Limb (tissue), 2 donors: ENCODE measurements around the gene LIMA1.
"Not testable (repeated sequence)": the region's sequence is repeated elsewhere in the genome, so short reads cannot be mapped to it uniquely, and the experiment has no call there.

ENCODE experiments used
- DNase-seq, 2 donors: peaks; one replicate each; pipeline ENCODE4 v3.0.0-alpha.2; 2016; ENCODE audit errors: extremely low spot score in 2 of 2

LIMA1 gene

GRCh38 chr12:50187084-50187900 is 96.0 kb downstream of the LIMA1 start:
- no peak for DNase-seq

DNA sequence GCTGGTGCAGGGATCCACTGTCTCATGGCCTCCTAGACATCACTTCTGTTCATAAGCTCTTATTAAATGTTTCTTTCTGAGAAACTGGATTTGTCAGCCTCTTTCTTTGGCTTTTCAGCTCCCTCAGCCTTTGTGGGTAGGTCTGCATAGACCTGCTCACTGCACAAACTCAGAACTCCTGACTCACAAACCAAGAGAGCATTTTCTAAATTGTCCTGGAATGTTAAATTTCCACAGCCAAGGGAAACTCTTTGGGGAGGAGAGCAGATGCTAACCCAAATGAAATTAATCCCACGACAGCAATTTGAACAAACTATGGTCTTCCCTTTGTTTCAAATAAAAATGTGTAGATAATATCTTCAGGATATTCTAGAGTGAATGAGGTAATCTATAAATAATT is 96.6 kb downstream of the LIMA1 start:
- no peak for DNase-seq

- DNase-seq = no peak
Observed at GRCh38 chr12:50185970-50186663, 97.2 kb downstream of the LIMA1 start.

DNA sequence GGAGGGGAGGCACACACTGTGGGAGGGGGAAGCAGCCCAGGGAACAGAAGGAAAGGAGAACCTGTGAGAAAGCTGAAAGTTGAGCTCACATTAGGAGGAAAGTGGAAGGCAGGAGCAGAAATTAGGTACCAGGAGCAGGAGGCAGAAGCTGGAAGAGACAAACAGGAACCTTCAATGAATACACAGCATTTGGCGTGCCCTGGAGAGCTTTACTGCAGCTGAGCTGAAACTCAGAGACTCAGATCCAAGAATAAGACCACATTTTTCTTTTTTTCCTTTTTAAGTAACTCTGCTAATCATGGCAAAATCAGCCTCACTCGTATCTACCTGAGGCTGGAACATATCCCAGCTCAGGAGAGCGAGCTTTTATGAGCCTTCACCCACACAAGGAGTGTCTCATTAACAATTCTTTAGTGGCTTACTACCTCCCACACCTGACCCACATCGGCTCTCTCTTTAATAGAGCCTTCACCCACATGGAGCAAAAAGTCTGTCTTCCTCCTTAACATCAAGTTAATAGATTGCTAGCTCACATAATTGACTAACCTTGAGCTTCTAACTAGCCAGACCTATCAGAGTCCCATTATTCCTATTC is 97.9 kb downstream of the LIMA1 start:
- DNase-seq = no peak

DNA sequence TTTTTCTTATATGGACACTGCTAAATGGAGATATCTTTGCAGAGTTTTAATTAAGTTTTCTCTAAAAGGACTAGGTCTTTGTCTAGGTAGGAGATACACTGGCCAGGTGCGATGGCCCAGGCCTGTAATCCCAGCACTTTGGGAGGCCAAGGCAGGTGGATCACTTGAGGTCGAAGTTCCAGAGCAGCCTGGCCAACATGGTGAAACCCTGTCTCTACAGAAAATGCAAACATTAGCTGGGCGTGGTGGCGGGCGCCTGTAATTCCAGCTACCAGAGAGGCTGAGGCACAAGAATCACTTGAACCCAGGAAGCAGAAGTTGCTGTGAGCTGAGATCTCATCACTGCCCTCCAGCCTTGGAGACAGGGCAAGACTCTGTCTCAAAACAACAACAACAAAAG is 99.1 kb downstream of the LIMA1 start:
- no peak for DNase-seq

- DNase-seq = no peak
Observed at GRCh38 chr12:50182461-50182860, 100.9 kb downstream of the LIMA1 start.

- DNase-seq = no peak
Observed at GRCh38 chr12:50181691-50182090, 101.6 kb downstream of the LIMA1 start.

DNA sequence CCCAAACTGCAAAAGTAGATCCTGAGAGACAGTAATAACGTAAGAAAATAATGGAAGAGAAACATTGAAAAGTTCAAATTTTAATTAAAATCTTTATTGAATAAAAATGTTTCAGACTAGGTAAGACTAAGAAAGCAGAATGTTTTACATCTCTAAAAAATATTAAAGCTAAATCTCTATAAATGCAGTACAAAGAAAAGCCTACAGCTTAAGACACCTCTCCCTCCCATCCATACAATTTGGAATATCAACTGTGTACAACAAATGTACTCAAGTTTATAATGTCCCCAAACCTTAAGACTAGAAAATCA is 107.6 kb downstream of the LIMA1 start:
- DNase-seq = no peak

DNA sequence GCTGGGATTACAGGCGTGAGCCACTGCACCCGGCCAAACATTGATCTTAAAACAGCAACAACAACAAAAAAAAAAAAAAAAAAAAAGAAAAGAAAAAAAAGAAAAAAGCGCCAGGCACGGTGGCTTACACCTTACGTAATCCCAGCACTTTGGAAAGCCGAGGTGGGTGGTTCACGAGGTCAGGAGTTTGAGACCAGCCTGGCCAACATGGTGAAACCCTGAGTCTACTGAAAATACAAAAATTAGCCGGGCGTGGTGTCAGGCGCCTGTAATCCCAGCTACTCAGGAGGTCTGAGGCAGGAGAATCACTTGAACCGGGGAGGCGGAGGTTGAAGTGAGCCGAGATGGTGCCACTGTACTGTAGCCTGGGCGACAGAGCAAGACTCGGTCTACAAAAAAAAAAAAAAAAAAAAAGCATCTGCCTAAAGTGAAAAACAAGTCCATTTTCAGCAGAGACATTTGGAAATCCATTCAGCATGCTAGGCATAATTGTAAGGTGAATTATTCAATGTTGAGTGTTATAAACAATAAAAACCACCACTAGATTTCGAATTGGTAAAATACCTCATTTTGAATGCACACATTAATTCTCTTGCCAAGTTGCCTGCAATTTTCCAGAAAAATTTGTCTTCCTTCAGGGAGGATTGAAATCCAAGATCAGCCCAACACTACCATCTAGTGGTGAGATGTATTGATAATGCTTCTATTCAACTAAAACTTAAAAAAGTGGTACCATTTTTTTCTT is 108.2 kb downstream of the LIMA1 start:
- peak in 1 of 2 donors; percentile 89 for DNase-seq

DNA sequence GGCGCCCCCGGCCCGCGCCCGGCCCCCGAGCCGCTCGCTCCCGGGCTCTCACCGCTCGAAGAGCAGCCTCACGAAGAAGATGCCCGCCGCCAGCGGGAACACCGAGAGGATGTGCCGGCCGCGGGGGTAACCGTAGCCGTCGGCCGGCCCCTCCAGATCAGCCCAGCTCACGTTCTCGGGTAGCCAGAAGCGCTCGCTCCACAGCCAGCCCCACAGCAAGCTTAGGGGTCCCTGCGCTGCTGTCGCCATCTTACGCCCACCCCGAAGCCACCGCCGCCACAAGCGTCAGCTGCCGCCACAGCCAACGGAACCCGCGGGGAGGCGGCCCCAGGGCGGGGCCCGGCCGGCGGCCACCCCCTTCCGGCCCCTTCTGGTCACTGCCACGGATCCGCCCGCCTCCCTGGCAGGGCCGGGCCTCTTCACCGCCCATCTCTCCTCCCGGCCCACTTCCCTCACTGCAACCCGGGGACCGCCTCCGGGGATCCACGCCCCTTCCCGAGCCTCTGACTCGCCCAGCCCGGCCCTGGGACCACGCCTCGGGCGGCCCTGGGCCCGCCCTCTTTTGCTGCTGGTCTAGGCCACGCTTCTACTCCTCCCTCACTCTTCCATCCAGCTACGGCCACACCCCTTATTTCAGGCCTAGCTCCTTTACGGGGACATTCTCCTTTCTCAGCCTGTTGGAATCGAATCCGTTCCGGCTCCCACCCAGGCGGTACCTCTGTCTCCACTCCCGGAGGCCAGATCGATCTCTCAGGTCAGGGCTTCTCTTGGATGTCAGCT is 116.1 kb downstream of the LIMA1 start, which contains the start of gene CERS5:
Gene CERS5 (minus strand): TSS at position 321 of the 780 bp plus-strand sequence. CDS start 72 bp downstream, at position 249.
- DNase-seq = peak; percentile 99

GRCh38 chr12:50166799-50167048 is 116.6 kb downstream of the LIMA1 start:
- peak in 1 of 2 donors; percentile 13 for DNase-seq

- DNase-seq = no peak
Observed at GRCh38 chr12:50164963-50165362, 118.4 kb downstream of the LIMA1 start.

GRCh38 chr12:50162230-50162629 is 121.1 kb downstream of the LIMA1 start:
- no peak for DNase-seq

DNA sequence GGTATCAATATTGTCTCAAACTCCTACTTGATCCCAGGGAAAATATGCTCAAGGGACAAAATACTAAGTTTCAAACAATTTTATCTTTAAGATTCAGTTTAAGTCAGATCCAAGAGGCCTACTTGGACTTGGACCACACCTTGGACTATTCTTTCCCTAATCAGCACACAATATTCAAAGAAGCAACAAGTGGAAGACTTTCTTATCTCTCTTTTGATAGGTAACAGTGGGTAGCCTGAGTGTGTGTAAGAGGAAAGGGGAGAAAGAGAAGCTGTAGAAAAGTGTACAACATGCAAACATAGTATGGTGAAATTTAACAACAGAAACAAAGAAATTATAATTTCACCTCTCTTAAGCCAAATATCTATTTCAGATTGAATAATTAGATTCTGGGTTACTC is 122.7 kb downstream of the LIMA1 start:
- DNase-seq = no peak

DNA sequence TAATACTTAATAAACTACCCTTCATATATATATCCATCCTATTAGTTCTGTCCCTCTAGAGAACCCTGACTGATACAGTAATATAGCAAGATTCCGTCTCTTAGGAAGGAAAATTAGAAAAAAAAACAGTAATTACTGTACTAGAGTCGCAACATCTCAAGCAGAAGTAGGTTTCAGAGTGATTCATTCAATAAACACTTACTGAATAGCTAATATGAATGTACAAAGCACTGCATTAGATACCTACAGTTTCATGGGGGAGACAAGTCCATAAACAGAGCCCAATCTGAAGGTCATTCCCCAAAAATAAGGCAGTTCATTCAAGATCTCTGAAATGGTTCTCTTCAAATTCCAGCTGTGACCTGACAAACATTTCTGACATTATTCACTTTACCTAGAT is 126.1 kb downstream of the LIMA1 start:
- no peak for DNase-seq

GRCh38 chr12:50156641-50157040 is 126.7 kb downstream of the LIMA1 start:
- no peak for DNase-seq

DNA sequence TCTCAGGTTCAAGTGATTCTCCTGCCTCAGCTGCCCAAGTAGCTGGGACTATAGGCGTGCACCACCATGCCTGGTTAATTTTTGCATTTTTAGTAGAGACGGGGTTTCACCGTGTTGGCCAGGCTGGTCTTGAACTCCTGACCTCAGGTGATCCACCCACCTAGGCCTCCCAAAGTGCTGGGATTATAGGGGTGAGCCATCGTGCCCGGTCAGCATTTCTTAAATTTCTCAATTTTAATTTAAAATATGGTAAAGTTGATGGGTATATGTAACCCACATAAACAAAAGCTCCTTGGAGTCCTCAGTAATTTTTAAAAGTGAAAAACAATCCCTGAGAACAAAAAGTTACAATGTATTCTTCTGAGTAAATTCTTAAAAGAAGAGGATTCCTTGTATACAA is 128.4 kb downstream of the LIMA1 start:
- not testable (repeated sequence) for DNase-seq

DNA sequence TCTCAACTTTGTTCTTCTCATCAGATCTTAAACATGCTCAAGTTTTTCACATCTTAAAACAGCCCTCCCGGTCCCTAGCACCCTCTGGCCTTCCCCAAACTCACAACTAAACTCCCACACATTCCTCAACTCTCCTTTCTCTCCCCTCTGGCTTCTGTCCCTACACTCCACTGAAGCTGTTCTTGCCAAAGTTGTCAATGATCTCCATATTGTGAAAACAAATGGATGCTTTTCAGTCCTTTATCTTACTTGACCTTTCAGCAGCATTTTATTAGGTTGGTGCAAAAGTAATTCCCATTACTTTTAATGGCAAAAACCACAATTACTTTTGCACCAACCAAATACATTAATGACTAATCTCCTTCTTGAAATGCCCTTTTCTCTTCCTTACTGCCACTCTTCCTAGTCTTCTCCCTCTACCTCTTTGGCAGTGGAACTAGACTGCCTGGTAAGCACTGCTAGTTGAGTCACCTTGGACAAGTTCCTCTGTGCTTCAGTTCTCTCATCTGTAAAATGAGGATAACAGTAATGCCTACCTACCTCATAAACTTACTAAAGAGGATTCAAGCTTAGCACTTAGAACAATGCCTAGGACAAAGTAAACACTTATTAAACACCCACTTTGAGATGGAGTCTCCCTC is 132.2 kb downstream of the LIMA1 start:
- no peak for DNase-seq

DNA sequence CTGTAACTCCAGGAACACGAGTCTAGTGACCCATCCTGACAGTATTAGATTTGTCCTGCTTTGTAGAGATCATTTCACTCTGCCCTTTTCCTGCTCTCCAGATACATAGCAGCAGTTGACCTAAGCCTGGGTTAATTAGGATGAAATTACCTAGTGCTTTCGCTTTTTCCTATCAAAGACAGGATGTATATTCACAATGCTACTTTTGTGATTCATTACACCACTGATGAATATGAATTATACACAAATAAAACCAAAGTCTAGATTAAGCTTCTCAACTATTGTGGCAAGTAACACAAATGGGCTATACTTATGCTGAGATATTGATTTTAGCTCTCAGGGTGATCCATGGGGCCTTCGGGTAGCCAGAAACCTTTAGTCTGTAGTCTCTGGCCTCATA is 134.0 kb downstream of the LIMA1 start:
- no peak for DNase-seq

GRCh38 chr12:50148011-50148410 is 135.3 kb downstream of the LIMA1 start:
- DNase-seq = not testable (repeated sequence)

DNA sequence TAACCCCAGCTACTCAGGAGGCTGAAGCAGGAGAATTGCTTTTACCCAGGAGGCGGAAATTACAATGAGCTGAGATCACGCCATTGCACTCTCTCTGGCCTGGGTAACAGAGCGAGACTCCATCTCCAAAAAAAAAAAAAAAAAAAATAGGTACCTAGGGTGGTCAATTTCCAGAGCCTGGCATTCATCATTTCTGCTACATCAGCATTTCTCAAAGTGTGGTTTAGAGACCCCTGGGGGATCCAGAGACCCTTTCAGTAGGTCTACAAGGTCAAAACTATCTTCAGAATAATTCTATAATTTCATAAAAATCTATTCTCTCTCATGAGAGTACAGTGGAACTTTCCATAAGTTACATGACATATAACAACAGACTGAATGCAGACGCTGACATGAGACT is 136.0 kb downstream of the LIMA1 start:
- DNase-seq = no peak
